GM19463 (cell line): Measurements from ENCODE around the gene PPFIA2.
"Not testable (repeated sequence)": the region's sequence is repeated elsewhere in the genome, so short reads cannot be mapped to it uniquely, and the experiment has no call there.

ENCODE experiments used
- ATAC-seq: cut with Tn5 transposase; IDR thresholded peaks from one replicate; pipeline ENCODE4 v1.9.1; 2021; ENCODE audit warnings: mild to moderate bottlenecking, moderate library complexity; ENCODE audit not compliant: unreplicated experiment

The PPFIA2 gene

DNA sequence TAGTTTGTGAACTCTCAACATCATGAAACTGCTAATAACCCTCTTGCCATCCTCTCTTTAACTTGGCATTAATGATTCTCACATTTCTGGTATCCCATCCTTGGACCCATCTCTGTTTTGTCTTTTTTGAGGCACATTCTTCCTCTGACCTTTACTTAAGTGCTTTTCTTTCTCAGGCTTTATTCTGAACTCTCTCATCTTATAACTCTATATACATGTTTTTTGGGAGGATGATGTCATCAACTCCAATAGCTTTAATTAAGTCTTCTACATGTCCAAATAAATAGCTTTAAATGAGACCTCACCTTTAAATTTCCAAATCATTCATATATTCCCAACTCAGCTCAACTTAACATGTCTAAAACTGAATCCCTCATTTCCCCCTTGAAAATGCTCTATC lies 88.4 kb downstream of the PPFIA2 start:
- no peak for ATAC-seq

DNA sequence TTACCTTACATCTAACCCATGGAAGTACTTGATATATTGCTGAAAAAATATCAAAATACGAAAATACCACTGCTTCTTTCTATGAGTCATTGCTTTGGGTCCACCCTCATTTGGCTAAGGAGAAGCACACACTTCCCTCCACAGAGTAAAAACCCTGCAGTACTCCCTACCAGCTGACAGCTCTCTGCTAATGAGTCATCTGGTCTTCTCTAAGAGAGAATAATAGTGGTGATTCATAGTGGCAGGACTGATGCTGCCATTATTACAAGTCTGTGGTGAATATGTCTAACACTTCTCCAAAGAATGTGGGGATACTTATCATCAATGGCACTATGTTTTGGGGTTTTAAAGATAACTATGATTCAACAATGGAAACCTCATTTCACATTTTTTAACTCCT lies 90.7 kb downstream of the PPFIA2 start:
- peak; percentile 100 for ATAC-seq

DNA sequence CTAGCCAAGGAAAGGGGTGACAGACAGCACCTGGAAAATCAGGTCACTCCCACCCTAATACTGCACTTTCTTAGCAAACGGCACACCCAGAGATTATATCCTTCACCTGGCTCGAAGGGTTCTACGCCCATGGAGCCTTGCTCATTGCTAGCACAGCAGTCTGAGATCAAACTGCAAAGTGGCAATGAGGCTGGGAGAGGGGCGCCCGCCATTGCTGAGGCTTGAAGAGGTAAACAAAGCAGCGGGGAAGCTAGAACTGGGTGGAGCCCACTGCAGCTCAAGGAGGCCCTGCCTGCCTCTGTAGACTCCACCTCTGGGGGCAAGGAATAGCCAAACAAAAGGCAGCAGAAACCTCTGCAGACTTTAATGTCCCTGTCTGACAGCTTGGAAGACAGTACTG lies 99.8 kb downstream of the PPFIA2 start:
- not testable (repeated sequence) for ATAC-seq

DNA sequence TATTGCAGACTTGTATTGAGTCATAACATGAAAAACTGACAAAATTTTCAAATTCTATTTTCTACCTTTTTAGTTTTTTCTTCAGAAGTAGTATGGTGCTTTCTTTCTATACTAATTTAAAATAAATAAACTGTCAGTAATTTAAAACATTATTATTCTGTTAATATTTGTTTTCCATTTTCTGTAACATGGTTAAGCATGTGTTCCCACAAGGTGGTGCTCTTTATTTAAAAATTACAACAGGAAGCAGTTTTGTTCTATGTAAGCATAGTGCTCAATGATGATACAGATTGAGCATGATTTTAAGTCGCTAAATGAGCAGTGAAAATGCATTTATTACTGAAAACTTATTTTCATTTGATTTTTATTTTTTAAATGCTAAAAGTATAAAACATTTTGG lies 114.6 kb downstream of the PPFIA2 start:
- peak; percentile 72 for ATAC-seq

DNA sequence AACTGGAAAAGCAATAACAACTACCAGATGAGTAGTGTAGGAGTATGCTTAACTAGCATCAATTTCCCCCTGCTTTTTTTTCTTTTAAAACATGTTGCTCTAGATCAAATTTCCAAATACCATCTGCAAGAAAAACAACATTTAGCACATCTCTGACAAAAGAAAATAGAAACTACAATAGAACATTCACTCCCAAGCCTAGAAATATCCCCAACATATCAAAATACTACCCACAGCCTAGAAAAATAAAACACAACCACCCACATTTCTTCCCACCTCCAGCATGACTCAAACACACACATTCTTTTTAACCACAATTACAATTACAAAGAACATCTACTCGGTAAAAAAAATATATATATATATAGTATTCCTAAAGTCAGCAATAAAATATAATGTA lies 120.0 kb downstream of the PPFIA2 start:
- no peak for ATAC-seq

DNA sequence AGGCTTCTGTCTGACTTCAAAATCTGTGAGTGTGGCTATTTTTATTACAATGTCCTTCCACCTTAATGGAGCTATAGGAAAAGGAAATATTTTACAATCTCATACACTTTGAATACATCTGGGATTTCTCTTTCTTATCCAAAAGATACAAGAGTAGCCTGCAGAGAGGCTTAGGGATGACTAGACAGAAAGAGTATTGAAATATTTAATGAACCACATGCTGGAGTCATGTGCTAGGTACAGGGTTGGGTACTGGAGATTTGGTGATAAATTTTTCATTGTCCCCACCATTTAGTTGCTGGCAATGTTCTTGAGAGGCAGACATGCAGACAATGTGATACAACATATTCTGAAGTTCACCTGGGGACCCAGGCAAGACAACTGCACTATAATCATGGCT lies 126.0 kb downstream of the PPFIA2 start:
- no peak for ATAC-seq

DNA sequence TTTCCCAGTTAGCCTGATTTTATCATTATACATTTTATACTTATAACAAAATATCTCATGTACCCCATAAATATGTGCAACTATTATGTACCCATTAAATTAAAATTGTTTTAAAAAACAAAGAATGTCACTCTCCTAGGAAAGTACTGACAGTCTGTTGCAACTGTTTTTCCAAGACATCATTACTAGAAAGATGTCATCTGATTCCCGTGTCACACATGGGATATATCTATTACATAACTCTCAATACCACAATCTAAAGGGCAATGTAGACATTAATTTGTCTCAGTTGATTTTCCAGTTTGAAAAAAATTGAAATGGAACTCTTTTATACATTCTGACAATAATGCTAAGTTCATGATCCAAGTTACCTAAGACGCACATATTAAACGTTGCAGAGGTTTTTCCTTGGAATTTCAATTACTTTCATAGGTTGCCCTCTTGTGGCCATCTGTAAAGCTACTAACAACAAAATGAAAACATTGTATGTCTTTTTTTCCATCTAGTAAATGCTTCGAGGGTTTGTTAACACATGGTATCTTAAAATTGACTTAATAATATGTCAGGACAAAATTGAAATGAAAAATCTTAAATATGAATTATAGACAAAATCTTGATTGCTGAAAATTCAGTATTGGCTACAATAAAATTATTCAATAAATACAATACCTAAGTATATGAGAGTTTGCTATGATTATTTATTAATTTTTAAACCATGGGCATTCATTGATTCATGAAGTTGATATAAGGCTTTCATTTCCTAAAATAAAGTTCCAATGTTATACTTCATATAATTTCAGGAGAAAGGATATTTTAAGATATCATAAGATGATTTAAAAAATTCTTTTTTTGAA lies 131.6 kb downstream of the PPFIA2 start:
- ATAC-seq = no peak

DNA sequence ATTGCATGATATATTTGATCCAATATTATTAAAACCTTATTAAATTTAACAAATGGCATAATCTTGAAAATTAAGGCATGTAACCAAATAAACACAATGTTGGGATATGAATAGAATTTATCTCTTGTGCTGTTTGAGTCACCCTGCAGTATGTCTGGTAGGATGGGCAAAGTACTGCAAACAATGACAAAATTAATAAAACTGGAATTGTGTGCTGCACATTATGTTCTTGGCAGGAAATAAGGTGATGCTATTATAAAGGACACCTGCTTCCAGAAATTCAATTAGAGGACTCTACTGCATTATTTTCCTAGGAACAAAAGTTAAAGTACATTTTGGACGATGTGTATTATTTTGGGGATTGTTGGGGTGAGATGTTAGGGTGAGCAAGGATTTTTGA lies 132.7 kb downstream of the PPFIA2 start:
- no peak for ATAC-seq

DNA sequence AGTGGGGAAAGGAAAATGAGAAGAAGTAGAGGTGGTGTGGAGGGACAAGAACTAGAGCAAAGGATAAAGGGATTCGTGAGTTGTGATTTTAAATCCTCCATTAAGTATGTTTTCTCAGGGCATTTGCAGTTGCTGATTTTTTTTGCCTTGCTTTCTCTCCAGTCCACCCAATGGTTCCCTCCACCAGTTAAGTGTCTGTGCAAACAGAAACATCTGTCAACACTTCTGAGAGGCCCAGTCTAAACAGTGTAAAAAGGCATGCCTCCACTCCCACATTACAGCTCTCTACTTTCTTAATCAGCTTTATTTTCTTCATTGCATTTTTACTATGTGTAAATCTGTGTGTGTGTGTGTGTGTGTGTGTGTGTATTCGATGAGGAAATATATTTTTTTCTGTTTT lies 141.2 kb downstream of the PPFIA2 start:
- no peak for ATAC-seq

DNA sequence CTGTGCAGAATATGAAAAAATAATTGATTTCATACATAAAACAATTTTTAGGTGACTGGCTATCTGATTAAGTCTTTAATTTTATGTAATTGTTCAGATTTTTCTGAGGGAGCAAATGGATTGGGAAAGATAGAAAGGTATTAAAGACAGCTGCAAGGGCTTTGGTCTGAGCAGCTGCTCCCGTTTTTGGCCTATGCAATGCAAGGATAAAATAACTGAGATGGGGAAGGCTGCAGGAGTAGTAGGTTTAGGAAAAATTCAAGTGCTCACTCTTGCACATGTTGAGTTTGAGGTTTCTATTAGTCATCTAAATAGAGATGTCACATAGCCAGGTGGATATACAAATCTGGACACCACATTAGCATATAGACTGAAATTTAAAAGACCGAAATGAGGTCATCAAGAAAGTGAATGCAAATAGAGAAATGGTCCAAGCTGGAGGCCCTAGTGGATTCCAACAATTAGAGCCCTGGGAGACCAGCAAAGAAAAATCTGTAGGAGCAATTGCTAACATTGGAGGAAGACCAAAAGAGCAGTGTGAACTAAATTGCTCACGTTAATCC lies 144.0 kb downstream of the PPFIA2 start:
- no peak for ATAC-seq

DNA sequence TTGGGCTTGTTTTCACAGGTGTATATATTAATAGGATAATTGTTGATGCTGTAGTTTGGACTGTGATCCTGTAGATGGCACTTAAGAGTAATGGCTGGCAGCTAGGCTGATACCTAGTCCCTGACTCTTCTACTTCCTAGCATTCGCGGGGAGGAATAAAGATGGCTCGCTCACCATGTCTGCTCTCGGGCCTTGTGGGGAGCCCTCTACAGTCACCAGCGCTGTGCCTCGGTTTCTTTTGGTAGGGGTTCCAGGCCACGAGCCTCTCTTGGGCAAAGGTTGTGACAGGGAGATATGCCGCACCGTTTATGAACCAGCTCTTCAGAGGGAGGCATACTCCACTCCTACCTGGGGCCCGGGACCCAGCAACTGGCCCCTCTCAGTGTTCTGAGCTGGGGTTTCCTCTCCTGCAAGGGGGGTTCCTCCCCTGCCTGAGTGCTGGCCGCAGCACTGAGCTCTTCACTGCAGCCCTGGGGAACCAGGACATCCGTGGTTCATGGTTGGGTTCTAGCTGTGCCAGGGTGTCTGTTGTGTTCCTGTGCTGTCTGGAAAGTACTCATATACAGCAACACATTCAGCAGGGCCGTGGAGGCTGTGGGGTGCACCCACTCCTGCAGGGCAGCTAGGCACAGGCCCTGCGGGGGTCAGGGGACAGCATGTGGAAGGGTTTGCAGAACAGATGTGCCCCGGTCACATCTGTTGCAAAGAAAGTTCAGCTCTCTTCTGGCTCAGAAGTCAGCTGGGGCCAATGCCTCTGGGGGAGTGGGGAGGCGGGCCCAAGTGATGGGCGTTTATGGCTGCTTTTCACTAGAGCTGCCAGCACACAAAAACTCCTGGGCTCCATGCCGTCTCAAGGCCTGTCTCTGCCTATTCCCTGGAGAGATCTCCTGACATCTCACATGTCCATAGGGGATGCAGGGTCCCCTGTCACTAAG lies 147.9 kb downstream of the PPFIA2 start:
- peak; percentile 78 for ATAC-seq

DNA sequence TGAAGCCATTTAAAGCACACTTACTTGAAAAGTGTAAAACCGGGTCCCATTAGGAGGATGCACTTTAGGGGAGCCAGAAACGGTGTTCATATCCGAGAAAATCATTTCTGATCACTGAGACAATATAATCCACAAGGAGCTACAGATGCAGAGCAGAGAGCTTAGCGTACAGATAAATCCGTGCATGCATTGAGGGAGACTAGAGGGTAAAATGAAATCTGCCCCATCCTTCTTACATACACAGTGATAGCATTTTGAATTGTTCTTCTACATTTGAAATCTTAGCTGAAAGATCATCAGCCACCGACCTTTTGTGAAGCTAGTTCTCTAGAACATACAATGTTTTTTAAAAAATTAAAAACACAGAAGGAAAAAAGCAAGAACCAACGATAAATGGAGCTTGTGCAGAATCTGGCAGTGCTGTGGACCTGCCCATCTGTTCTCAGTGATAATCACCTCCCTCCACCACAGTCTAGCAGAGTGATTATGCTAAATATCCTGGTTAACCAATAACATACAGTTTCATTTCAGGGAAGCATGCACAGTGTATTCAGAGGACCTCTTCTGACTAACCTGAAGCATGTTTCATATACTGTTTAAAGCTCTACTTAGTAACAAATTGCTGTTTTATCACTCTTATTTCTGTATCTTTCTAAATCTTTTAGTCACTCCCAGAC lies 161.1 kb downstream of the PPFIA2 start:
- ATAC-seq = peak; percentile 95

DNA sequence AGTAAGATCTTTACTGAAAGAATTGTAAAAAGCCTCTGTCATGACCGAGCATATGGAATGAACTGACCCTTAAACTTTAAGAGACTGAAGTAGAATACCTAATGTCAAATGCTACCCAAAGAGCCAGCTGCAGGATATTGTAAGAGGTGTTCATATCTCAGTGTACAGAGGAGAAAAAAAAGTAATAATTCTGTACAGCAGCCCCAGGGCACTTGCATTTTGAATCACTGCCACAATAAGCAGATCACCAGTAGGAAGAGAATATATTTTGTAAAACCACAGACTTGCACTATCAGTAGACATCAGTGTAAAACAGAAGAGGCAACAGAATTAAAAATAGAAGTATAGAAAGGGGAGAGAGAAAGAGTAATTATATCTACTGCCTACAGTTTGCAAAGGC lies 162.6 kb downstream of the PPFIA2 start:
- no peak for ATAC-seq

DNA sequence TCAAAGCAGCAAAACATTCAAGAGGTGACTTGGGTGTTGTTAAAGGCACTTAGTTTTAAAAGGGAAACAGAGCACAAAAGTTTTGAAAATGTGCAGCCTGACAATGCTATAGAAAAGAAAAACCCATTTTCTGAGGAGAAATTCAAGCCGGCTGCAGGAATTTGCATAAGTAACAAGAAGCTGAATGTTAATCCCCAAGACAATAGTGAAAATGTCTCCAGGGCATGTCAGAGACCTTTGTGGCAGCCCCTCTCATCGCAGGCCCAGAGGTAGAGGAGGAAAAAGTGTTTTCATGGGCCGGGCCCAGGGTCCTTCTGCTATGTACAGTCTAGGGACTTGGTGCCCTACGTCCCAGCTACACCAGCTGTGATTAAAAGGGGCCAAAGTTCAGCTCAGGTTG lies 167.9 kb downstream of the PPFIA2 start:
- ATAC-seq = no peak

DNA sequence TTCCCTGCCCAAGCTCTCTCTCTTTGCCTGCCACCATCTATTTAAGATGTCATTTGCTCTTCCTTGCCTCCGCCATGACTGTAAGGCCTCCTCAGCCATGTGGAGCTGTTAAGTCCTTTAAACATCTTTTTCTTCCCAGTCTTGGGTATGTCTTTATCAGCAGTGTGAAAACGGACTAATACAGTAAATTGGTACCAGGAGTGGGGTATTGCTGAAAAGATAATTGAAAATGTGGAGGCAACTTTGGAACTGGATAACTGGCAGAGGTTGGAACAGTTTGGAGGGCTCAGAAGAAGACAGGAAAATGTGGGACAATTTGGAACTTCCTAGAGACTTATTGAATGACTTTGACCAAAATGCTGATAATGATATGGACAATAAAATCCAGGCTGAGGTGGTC lies 168.4 kb downstream of the PPFIA2 start:
- ATAC-seq = not testable (repeated sequence)

DNA sequence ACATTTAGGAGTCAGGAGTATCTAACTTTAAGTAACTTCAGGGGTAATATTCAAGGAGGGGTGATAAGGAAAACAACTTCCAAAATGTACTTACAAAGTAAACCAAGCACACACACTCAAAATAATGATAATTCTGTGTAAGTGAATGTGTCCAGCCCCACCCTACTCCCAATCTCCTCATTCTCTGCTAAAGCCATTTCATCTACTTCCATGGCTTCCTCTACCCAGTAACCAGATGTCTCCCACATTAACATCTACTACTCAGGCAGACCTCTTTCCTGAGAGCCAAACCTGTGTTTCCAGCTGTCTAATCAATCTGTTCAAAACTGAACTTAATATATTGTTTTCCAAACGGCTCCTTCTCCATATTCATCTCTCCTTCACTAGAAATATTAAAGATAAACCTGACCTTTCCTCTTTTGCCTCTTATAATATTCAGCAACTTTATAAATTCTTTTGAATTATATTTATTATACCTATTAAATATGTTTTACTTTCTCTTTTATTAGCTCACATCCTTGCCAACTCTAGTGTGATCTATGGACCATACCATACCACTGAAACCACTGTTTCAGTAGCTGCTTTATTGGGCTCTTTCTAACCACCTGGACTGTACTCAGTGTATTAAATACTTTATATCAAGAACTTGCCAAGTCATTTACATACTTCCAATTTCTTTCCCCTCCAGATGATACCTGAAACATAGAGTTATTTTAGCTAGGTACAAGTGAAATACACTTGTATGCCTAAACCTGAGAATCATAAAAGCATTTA lies 170.7 kb downstream of the PPFIA2 start:
- no peak for ATAC-seq

DNA sequence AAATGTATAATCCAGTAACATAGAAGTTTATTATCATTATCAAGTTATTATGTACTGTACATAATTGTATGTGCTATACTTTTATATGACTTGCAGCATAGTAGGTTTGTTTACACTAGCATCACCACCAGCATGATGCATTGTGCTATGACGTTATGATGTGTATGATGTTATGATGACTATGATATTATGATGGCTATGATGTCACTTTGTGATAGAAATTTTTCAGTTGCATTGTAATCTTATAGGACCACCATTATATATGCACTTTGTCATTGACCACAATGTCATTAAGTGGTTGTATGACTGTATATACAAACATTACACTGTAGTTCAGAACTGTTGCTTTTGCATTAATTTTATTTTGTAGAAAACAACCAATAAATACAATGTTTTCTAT lies 173.4 kb downstream of the PPFIA2 start:
- no peak for ATAC-seq

DNA sequence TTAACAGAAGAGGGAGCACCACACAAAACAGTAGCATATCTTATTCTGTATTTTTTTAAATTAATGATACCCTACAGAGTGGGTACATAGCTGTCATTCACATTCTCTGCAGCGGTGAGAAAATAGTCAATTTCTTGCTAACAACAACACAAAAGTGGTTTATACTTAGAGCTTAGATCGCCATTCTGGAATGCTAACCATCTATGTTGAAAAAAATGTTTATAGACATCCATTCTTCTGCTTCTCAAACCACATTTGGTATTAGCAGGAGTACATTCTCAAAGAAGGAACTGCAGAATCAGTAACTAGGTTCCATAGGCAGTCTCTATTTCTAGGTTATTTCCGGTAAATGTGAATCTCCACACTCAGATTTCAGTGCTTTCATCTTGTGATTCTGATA lies 185.9 kb downstream of the PPFIA2 start:
- ATAC-seq = no peak

DNA sequence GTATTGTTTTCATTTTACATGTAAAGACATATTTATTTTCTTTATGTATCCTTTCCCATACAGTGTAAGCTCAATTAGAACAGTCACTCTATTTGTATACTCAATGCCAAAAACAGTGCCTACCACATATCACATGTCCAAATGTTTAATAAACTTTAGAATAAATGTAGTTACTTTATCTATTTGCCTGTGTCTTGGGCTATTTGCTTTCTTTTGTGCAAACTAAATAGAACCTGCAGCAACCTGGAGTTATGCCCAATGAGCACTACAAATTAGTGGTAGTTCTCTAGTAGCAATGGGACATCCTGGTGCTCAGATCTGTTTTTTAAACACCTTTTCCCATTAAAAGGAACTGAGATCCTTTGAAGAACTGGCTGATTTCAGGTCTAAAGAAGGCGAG lies 186.7 kb downstream of the PPFIA2 start:
- no peak for ATAC-seq

DNA sequence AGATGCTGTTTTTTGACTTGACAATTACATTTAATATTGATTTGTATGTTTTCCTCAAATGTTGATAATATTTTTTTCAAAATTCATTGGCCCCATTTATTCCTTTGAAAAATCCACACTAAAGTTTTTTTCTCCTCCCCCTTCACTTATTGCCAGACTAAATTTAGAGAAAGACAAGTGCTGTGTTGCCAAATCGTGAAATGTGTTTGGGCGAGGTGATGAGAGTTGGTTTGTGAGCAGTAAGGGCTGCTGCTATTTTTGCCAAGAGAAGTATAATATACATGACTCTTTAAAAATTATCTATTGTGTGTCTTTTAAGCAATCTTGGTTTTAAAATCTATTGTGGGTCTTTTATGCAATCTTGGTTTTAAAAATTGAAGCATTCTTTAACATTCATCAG lies 188.9 kb downstream of the PPFIA2 start:
- no peak for ATAC-seq
